Brain microvascular endothelial cell (primary cell): ENCODE measurements around the gene NPDC1.

Source experiments
- DNase-seq: peaks from one replicate; pipeline ENCODE4 v3.0.0-alpha.2; 2020
- H3K27ac ChIP-seq: fragments of 250-450 bp; sonication (Bioruptor Pico); 2 replicates; pipeline ENCODE4 v1.5.1; 2020; ENCODE audit warnings: mild to moderate bottlenecking, moderate library complexity
- H3K27me3 ChIP-seq: fragments of 250-450 bp; sonication (Bioruptor Pico); replicated peaks from 2 replicates; pipeline ENCODE4 v1.5.1; 2020; ENCODE audit warnings: mild to moderate bottlenecking
- H3K36me3 ChIP-seq: fragments of 250-450 bp; sonication (Bioruptor Pico); replicated peaks from 2 replicates; pipeline ENCODE4 v1.5.1; 2020; ENCODE audit warnings: mild to moderate bottlenecking
- H3K4me3 ChIP-seq: 2 replicates; pipeline ENCODE4 v1.5.1; 2011; ENCODE audit warnings: low read depth, mild to moderate bottlenecking, control low read depth, low read length, moderate library complexity
- CTCF ChIP-seq: IDR thresholded peaks from 2 replicates; pipeline ENCODE4 v1.5.1; 2011; ENCODE audit warnings: low read depth, mild to moderate bottlenecking, moderate library complexity, low read length, control low read depth, inconsistent platforms; ENCODE audit errors: missing control alignments
- in situ Hi-C: cut with HindIII; loops from 2 replicates; pipeline ENCODE4 v1.10.0; 2017; ENCODE audit warnings: low sequenced_read_pairs, low pct_ligation_motif_present

NPDC1 gene

GRCh38 chr9:137027369-137028262 lies 18.4 kb downstream of the NPDC1 start, which contains the start of gene ABCA2:
Gene ABCA2 (minus strand): TSS chr9:137028237. CDS start chr9:137028140, 97 bp downstream.
- no peak within 1 kb of the TSS for H3K27ac ChIP-seq
- in situ Hi-C loops = loop anchor here (25.0 kb wide), 2 partner anchors 90 to 215 kb away; partner anchors contain the start of genes C8G, FBXW5 and RABL6
- no peak for TF ChIP-seq CTCF
- no peaks in the 10 kb centered on the region for H3K36me3 ChIP-seq
- H3K4me3 ChIP-seq = peak within 1 kb of the TSS; percentile 48
- H3K27me3 ChIP-seq = no peaks in the 10 kb centered on the region
- DNase-seq = no peak

- no peak for TF ChIP-seq CTCF
- H3K27ac ChIP-seq = no peak overlapping the region
- no peaks in the 10 kb centered on the region for H3K36me3 ChIP-seq
- no peak for DNase-seq
- H3K27me3 ChIP-seq = no peaks in the 10 kb centered on the region
- in situ Hi-C loops = loop anchor here (25.0 kb wide), 2 partner anchors 90 to 215 kb away; partner anchors contain the start of genes C8G, FBXW5 and RABL6
- H3K4me3 ChIP-seq = no peak overlapping the region
Observed at GRCh38 chr9:137026828-137027227, 19.1 kb downstream of the NPDC1 start.

GRCh38 chr9:137026384-137026783 lies 19.6 kb downstream of the NPDC1 start:
- no peaks in the 10 kb centered on the region for H3K27me3 ChIP-seq
- no peak overlapping the region for H3K27ac ChIP-seq
- no peak overlapping the region for H3K4me3 ChIP-seq
- no peak for TF ChIP-seq CTCF
- DNase-seq = no peak
- in situ Hi-C loops = loop anchor here (25.0 kb wide), 2 partner anchors 89 to 214 kb away; partner anchors contain the start of genes C8G, FBXW5 and RABL6
- no peaks in the 10 kb centered on the region for H3K36me3 ChIP-seq

GRCh38 chr9:137025517-137025966 lies 20.4 kb downstream of the NPDC1 start:
- in situ Hi-C loops = loop anchor here (25.0 kb wide), 2 partner anchors 88 to 213 kb away; partner anchors contain the start of genes C8G, FBXW5 and RABL6
- no peak for TF ChIP-seq CTCF
- H3K36me3 ChIP-seq = no peaks in the 10 kb centered on the region

GRCh38 chr9:137023583-137023991 lies 22.4 kb downstream of the NPDC1 start:
- H3K36me3 ChIP-seq = peaks cover 2% of the 10 kb centered on the region
- H3K27ac ChIP-seq = no peak overlapping the region
- in situ Hi-C loops = no loop called here
- H3K4me3 ChIP-seq = no peak overlapping the region
- DNase-seq = no peak
- TF ChIP-seq CTCF = peak; percentile 9
- H3K27me3 ChIP-seq = no peaks in the 10 kb centered on the region

More at GRCh38 chr9:137025517-137025966, 20.4 kb downstream of the NPDC1 start:
- DNase-seq = no peak
- H3K27me3 ChIP-seq = no peaks in the 10 kb centered on the region
- H3K27ac ChIP-seq = no peak overlapping the region
- no peak overlapping the region for H3K4me3 ChIP-seq
